ENCODE results near the gene SRM. TPM values are rescaled to one million over a fixed set of nuclear protein-coding genes. Genes with fewer than 3 reads are reported as not detected.

Gene SRM
- total and polyA plus RNA-seq, 2 of the 13 experiments (the other 11 are each of a cell fraction or from before 2014, with no cell fraction given): 27.9 to 31.8 TPM

- TF ChIP-seq MAF1 (CRISPR knock-in tag; IDR thresholded peaks at IDR 0.05; ENCODE audit: borderline replicate concordance) (no peak), SP2 (CRISPR knock-in tag; IDR thresholded peaks at IDR 0.05) (0 out of 2 replicates have a peak, but pooled peaks have one; percentile 37), HCFC1 (IDR thresholded peaks at IDR 0.05; ENCODE audit: low read depth, low read length) (no peak), NFYC (CRISPR knock-in tag; IDR thresholded peaks at IDR 0.05) (0 out of 2 replicates have a peak, but pooled peaks have one; percentile 13), ZNF276 (CRISPR knock-in tag; IDR thresholded peaks at IDR 0.05; ENCODE audit: low read depth) (no peak), RBFOX2 (IDR thresholded peaks at IDR 0.05; ENCODE audit: low read depth, low read length) (peak; percentile 89), STAT5B (CRISPR knock-in tag; IDR thresholded peaks at IDR 0.05) (0 out of 2 replicates have a peak, but pooled peaks have one; percentile 38), ZNF24 (IDR thresholded peaks at IDR 0.05) (no peak), SATB2 (CRISPR knock-in tag; IDR thresholded peaks at IDR 0.05) (no peak), KAT8 (CRISPR knock-in tag; IDR thresholded peaks at IDR 0.05) (peak; percentile 55; the same call in 1 of the 2 replicates), IKZF4 (CRISPR knock-in tag; IDR thresholded peaks at IDR 0.05; ENCODE audit: borderline replicate concordance, low read depth, not compliant biosample characterization) (no peak), ZNF574 (CRISPR knock-in tag; IDR thresholded peaks at IDR 0.05) (peak; percentile 48), IKZF1 (IDR thresholded peaks at IDR 0.05) (no peak), ZNF558 (CRISPR knock-in tag; IDR thresholded peaks at IDR 0.05; ENCODE audit: borderline replicate concordance) (0 out of 2 replicates have a peak, but pooled peaks have one; percentile 66), ZNF510 (CRISPR knock-in tag; IDR thresholded peaks at IDR 0.05; ENCODE audit: low read depth) (0 out of 2 replicates have a peak, but pooled peaks have one; percentile 35), MED13 (CRISPR knock-in tag; IDR thresholded peaks at IDR 0.05) (0 out of 2 replicates have a peak, but pooled peaks have one; percentile 34), PCBP1 (IDR thresholded peaks at IDR 0.05; ENCODE audit: borderline replicate concordance, low read depth, low read length) (no peak), ZNF460 (CRISPR knock-in tag; IDR thresholded peaks at IDR 0.05; ENCODE audit: borderline replicate concordance) (no peak), ZNF768 (CRISPR knock-in tag; IDR thresholded peaks at IDR 0.05) (peak; percentile 50; the same call in 1 of the 2 replicates)
- TF ChIP-seq, protein P1, sequence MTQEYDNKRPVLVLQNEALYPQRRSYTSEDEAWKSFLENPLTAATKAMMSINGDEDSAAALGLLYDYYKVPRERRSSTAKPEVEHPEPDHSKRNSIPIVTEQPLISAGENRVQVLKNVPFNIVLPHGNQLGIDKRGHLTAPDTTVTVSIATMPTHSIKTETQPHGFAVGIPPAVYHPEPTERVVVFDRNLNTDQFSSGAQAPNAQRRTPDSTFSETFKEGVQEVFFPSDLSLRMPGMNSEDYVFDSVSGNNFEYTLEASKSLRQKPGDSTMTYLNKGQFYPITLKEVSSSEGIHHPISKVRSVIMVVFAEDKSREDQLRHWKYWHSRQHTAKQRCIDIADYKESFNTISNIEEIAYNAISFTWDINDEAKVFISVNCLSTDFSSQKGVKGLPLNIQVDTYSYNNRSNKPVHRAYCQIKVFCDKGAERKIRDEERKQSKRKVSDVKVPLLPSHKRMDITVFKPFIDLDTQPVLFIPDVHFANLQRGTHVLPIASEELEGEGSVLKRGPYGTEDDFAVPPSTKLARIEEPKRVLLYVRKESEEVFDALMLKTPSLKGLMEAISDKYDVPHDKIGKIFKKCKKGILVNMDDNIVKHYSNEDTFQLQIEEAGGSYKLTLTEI (CRISPR knock-in tag; conservative IDR thresholded peaks at IDR 0.05): no peak
- TF ChIP-seq, protein P2, sequence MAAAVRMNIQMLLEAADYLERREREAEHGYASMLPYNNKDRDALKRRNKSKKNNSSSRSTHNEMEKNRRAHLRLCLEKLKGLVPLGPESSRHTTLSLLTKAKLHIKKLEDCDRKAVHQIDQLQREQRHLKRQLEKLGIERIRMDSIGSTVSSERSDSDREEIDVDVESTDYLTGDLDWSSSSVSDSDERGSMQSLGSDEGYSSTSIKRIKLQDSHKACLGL (CRISPR knock-in tag; IDR thresholded peaks at IDR 0.05): 0 out of 2 replicates have a peak, but pooled peaks have one; percentile 32
- TF ChIP-seq, protein P3, sequence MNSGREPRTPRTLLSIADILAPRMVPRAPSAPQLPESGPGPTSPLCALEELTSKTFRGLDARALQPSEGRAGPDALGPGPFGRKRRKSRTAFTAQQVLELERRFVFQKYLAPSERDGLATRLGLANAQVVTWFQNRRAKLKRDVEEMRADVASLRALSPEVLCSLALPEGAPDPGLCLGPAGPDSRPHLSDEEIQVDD (CRISPR knock-in tag; IDR thresholded peaks at IDR 0.05; ENCODE audit: borderline replicate concordance): no peak
Observed at GRCh38 chr1:11046625-11047365, 13.0 kb downstream of the SRM start, which contains the start of gene MASP2 (continued).
